ENCODE measurements around the gene ALDH1L2.

Gene ALDH1L2

DNA sequence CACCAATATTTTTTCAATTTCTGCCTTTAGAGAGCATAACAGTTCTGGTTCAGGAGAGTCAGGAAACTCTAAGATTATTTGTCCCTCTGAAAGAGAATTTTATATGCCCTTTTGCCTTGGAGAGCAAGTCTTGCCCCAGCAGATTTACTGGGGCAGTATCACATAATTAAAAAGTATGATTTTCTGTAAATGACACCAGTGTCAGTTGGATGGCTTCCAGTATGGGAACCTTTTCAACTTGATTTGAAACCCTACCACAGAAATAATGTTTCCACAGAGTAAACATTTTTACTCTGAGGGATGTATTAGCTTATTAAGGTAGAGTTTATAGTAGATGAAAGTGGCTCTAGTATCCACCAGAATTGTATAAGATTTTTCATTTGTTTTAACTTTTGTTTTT, 82.8 kb downstream of the ALDH1L2 start (continued):
- TF ChIP-seq, protein P1, sequence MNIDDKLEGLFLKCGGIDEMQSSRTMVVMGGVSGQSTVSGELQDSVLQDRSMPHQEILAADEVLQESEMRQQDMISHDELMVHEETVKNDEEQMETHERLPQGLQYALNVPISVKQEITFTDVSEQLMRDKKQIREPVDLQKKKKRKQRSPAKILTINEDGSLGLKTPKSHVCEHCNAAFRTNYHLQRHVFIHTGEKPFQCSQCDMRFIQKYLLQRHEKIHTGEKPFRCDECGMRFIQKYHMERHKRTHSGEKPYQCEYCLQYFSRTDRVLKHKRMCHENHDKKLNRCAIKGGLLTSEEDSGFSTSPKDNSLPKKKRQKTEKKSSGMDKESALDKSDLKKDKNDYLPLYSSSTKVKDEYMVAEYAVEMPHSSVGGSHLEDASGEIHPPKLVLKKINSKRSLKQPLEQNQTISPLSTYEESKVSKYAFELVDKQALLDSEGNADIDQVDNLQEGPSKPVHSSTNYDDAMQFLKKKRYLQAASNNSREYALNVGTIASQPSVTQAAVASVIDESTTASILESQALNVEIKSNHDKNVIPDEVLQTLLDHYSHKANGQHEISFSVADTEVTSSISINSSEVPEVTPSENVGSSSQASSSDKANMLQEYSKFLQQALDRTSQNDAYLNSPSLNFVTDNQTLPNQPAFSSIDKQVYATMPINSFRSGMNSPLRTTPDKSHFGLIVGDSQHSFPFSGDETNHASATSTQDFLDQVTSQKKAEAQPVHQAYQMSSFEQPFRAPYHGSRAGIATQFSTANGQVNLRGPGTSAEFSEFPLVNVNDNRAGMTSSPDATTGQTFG (tag by site-specific recombination; IDR thresholded peaks at IDR 0.05; ENCODE audit: borderline replicate concordance): no peak
- TF ChIP-seq ZNF670 (tag by site-specific recombination; IDR thresholded peaks at IDR 0.05; ENCODE audit: low read depth): no peak
- TF ChIP-seq RBAK (tag by site-specific recombination; IDR thresholded peaks at IDR 0.05): no peak
- TF ChIP-seq KLF9 (tag by site-specific recombination; IDR thresholded peaks at IDR 0.05; ENCODE audit: low read depth): no peak
- no peak for TF ChIP-seq ZNF366 (tag by site-specific recombination; conservative IDR thresholded peaks at IDR 0.05)

DNA sequence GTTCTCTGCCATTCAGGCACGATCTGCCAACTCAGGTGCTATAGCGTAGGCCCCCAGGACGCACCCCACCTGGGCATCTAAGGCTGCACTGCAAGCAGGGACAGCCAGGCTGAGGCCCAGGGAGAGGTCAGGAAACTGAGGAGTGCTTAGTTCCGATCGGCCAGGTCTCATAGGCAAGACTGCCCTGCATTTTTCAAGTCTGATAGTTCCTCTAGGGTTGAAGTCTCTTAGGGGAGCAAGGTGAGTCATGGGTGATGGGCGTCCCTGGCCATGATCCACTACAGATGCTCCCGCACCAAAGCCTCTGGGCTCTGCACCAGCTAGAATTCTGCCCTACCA, 84.9 kb downstream of the ALDH1L2 start:
- POLR2A ChIA-PET: no interaction called here
- Histone ChIP-seq H3K36me3 (ENCODE audit: control insufficient read depth in 2 of 2, insufficient read depth in 1 of 2, low read length in 2 of 2) (peaks cover 29 to 89% of the 10 kb centered on the region in 2 experiments), H3K4me1 (ENCODE audit: control insufficient read depth, insufficient read depth, low read length) (no peaks in the 10 kb centered on the region), H3K4me3 (ENCODE audit: low read depth, low read length) (no peak overlapping the region), H3K27ac (ENCODE audit: extremely low read depth, low read depth, low read length) (no peak overlapping the region), H3K9me3 (ENCODE audit: control insufficient read depth, insufficient read depth, low read depth, low read length) (no peaks in the 10 kb centered on the region)
- no peak for TF ChIP-seq TCF7L2 (IDR thresholded peaks at IDR 0.05; ENCODE audit: borderline replicate concordance, low read depth, low read length)
- TF ChIP-seq ZNF112 (tag by site-specific recombination; IDR thresholded peaks at IDR 0.05): no peak
- no peak for TF ChIP-seq ZNF311 (tag by site-specific recombination; IDR thresholded peaks at IDR 0.05; ENCODE audit: borderline replicate concordance)
- no peak for TF ChIP-seq KLF10 (tag by site-specific recombination; IDR thresholded peaks at IDR 0.05)
- no peak for TF ChIP-seq ZBTB21 (tag by site-specific recombination; IDR thresholded peaks at IDR 0.05)
- no peak for TF ChIP-seq ZXDB (tag by site-specific recombination; IDR thresholded peaks at IDR 0.05)
- no peak for TF ChIP-seq ZBTB17 (tag by site-specific recombination; IDR thresholded peaks at IDR 0.05)
- TF ChIP-seq, protein P2, sequence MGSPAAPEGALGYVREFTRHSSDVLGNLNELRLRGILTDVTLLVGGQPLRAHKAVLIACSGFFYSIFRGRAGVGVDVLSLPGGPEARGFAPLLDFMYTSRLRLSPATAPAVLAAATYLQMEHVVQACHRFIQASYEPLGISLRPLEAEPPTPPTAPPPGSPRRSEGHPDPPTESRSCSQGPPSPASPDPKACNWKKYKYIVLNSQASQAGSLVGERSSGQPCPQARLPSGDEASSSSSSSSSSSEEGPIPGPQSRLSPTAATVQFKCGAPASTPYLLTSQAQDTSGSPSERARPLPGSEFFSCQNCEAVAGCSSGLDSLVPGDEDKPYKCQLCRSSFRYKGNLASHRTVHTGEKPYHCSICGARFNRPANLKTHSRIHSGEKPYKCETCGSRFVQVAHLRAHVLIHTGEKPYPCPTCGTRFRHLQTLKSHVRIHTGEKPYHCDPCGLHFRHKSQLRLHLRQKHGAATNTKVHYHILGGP (tag by site-specific recombination; IDR thresholded peaks at IDR 0.05): no peak
- TF ChIP-seq ZNF19 (tag by site-specific recombination; IDR thresholded peaks at IDR 0.05; ENCODE audit: low read depth): no peak
- TF ChIP-seq, protein P3, sequence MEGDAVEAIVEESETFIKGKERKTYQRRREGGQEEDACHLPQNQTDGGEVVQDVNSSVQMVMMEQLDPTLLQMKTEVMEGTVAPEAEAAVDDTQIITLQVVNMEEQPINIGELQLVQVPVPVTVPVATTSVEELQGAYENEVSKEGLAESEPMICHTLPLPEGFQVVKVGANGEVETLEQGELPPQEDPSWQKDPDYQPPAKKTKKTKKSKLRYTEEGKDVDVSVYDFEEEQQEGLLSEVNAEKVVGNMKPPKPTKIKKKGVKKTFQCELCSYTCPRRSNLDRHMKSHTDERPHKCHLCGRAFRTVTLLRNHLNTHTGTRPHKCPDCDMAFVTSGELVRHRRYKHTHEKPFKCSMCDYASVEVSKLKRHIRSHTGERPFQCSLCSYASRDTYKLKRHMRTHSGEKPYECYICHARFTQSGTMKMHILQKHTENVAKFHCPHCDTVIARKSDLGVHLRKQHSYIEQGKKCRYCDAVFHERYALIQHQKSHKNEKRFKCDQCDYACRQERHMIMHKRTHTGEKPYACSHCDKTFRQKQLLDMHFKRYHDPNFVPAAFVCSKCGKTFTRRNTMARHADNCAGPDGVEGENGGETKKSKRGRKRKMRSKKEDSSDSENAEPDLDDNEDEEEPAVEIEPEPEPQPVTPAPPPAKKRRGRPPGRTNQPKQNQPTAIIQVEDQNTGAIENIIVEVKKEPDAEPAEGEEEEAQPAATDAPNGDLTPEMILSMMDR (tag by site-specific recombination; IDR thresholded peaks at IDR 0.05): no peak
- TF ChIP-seq ZNF654 (tag by site-specific recombination; IDR thresholded peaks at IDR 0.05; ENCODE audit: low read depth): no peak
- TF ChIP-seq, protein P4, sequence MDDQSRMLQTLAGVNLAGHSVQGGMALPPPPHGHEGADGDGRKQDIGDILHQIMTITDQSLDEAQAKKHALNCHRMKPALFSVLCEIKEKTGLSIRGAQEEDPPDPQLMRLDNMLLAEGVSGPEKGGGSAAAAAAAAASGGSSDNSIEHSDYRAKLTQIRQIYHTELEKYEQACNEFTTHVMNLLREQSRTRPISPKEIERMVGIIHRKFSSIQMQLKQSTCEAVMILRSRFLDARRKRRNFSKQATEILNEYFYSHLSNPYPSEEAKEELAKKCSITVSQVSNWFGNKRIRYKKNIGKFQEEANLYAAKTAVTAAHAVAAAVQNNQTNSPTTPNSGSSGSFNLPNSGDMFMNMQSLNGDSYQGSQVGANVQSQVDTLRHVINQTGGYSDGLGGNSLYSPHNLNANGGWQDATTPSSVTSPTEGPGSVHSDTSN (CRISPR knock-in tag; IDR thresholded peaks at IDR 0.05): no peak
- TF ChIP-seq ZNF785 (tag by site-specific recombination; IDR thresholded peaks at IDR 0.05): no peak
- TF ChIP-seq ZNF433 (tag by site-specific recombination; IDR thresholded peaks at IDR 0.05; ENCODE audit: low read depth): no peak
- no peak for TF ChIP-seq ZFHX2 (tag by site-specific recombination; conservative IDR thresholded peaks at IDR 0.05)
- TF ChIP-seq ZNF211 (tag by site-specific recombination; IDR thresholded peaks at IDR 0.05; ENCODE audit: low read depth): no peak
- TF ChIP-seq ZNF350 (tag by site-specific recombination; IDR thresholded peaks at IDR 0.05): no peak
- TF ChIP-seq, protein P5, sequence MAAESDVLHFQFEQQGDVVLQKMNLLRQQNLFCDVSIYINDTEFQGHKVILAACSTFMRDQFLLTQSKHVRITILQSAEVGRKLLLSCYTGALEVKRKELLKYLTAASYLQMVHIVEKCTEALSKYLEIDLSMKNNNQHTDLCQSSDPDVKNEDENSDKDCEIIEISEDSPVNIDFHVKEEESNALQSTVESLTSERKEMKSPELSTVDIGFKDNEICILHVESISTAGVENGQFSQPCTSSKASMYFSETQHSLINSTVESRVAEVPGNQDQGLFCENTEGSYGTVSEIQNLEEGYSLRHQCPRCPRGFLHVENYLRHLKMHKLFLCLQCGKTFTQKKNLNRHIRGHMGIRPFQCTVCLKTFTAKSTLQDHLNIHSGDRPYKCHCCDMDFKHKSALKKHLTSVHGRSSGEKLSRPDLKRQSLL (tag by site-specific recombination; IDR thresholded peaks at IDR 0.05): no peak
- CTCF ChIA-PET: no interaction called here

All from HEK293 (cell line).